ENCODE data around the gene MAN1B1.
"Not testable (repeated sequence)": the region's sequence is repeated elsewhere in the genome, so short reads cannot be mapped to it uniquely, and the experiment has no call there.

Gene MAN1B1

DNA sequence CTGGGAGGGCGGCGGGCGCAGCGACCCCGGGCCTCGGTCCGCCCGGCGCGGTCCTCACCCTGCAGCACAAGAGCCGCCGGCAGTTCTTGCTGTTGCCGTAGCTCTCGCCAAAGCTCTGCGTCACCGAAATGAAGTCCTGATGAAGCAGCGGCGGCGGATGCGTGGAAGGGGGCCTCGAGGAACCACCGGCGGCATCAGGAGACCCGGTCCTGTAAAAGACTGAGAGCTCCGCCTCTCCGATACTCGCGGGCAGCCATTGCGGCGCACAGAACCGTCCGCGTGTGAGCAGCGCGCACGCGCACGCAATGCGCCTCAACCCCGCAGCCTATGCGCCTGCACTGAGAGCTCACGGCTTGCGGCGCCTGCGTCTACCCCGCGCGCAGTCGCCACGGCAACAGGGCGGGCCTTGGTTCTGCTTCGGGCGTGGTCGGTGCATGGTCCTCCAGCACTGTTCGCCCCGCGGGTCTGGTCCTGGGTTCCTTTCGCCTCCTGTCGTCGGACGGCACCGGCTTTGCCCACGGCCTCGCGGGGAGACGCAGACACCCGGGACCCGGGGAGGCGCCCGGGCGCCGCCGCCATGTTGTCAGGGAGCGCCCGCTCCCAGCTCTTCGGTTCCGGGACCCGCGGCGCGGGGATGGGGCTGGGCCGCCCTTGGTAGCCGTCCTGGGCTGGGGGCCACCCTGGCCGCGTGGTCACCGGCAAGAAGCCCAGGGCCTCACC lies 42.8 kb downstream of the MAN1B1 start:
- DNase-seq, result peak; percentile 86
- H3K36me3 ChIP-seq (replicated peaks), result no peaks in the 10 kb centered on the region
- in situ Hi-C loops (cut with HindIII; ENCODE audit: low pct_ligation_motif_present, low sequenced_read_pairs), result no loop called here
- TF ChIP-seq, protein P1, sequence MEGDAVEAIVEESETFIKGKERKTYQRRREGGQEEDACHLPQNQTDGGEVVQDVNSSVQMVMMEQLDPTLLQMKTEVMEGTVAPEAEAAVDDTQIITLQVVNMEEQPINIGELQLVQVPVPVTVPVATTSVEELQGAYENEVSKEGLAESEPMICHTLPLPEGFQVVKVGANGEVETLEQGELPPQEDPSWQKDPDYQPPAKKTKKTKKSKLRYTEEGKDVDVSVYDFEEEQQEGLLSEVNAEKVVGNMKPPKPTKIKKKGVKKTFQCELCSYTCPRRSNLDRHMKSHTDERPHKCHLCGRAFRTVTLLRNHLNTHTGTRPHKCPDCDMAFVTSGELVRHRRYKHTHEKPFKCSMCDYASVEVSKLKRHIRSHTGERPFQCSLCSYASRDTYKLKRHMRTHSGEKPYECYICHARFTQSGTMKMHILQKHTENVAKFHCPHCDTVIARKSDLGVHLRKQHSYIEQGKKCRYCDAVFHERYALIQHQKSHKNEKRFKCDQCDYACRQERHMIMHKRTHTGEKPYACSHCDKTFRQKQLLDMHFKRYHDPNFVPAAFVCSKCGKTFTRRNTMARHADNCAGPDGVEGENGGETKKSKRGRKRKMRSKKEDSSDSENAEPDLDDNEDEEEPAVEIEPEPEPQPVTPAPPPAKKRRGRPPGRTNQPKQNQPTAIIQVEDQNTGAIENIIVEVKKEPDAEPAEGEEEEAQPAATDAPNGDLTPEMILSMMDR (IDR thresholded peaks at IDR 0.05; ENCODE audit: low read depth, low read length, missing control alignments), result no peak
- H3K27me3 ChIP-seq (replicated peaks), result no peaks in the 10 kb centered on the region
- H3K27ac ChIP-seq, result peak overlapping the region; percentile 58
- peak overlapping the region; percentile 75 for H3K4me3 ChIP-seq (ENCODE audit: low read depth, low read length)

GRCh38 chr9:137130176-137130755 lies 43.5 kb downstream of the MAN1B1 start:
- DNase-seq, result no peak
- Histone ChIP-seq H3K27me3 (replicated peaks) (no peaks in the 10 kb centered on the region), H3K36me3 (replicated peaks) (no peaks in the 10 kb centered on the region), H3K4me3 (ENCODE audit: low read depth, low read length) (peak overlapping the region; percentile 75), H3K27ac (peak overlapping the region; percentile 58)
- in situ Hi-C loops (cut with HindIII; ENCODE audit: low pct_ligation_motif_present, low sequenced_read_pairs), result no loop called here
- TF ChIP-seq, protein P1 (IDR thresholded peaks at IDR 0.05; ENCODE audit: low read depth, low read length, missing control alignments), result no peak

DNA sequence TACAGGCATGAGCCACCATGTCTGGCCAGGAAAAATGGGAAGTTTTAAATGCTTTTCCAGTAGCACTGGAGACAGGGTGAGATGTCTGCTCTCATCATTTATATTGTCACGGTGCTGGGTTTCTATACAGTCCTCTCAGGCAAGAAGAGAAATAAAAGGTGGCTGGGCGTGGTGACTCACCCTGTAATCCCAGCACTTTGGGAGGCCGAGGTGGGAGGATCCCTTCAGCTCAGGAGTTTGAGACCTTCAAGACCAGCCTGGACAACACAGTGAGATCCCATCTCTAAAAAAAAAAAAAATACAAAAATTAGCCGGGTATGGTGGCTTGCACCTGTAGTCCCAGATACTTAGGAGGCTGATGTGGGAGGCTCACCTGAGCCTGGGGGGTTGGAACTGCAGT lies 47.4 kb downstream of the MAN1B1 start:
- in situ Hi-C loops (cut with HindIII; ENCODE audit: low pct_ligation_motif_present, low sequenced_read_pairs), result no loop called here

GRCh38 chr9:137135154-137135553 lies 48.4 kb downstream of the MAN1B1 start:
- H3K4me3 ChIP-seq (ENCODE audit: low read depth, low read length); DNase-seq; in situ Hi-C loops (cut with HindIII; ENCODE audit: low pct_ligation_motif_present, low sequenced_read_pairs); H3K27ac ChIP-seq; H3K36me3 ChIP-seq (replicated peaks): not testable (repeated sequence)
- peaks cover 37% of the 10 kb centered on the region for H3K27me3 ChIP-seq (replicated peaks)

More for the DNA sequence above, 47.4 kb downstream of the MAN1B1 start:
- no peak overlapping the region for H3K27ac ChIP-seq
- DNase-seq, result no peak
- peaks cover 27% of the 10 kb centered on the region for H3K27me3 ChIP-seq (replicated peaks)
- no peak overlapping the region for H3K4me3 ChIP-seq (ENCODE audit: low read depth, low read length)
- TF ChIP-seq, protein P1 (IDR thresholded peaks at IDR 0.05; ENCODE audit: low read depth, low read length, missing control alignments), result no peak
- no peaks in the 10 kb centered on the region for H3K36me3 ChIP-seq (replicated peaks)

- in situ Hi-C loops (cut with HindIII; ENCODE audit: low pct_ligation_motif_present, low sequenced_read_pairs), result no loop called here
- H3K27ac ChIP-seq, result no peak overlapping the region
- DNase-seq, result no peak
- TF ChIP-seq, protein P1 (IDR thresholded peaks at IDR 0.05; ENCODE audit: low read depth, low read length, missing control alignments), result no peak
- peaks cover 49% of the 10 kb centered on the region for H3K27me3 ChIP-seq (replicated peaks)
- H3K36me3 ChIP-seq (replicated peaks), result no peaks in the 10 kb centered on the region
- H3K4me3 ChIP-seq (ENCODE audit: low read depth, low read length), result no peak overlapping the region
Observed at GRCh38 chr9:137136261-137136880, 49.6 kb downstream of the MAN1B1 start.

- peaks cover 50% of the 10 kb centered on the region for H3K27me3 ChIP-seq (replicated peaks)
- no peak overlapping the region for H3K27ac ChIP-seq
- TF ChIP-seq, protein P1 (IDR thresholded peaks at IDR 0.05; ENCODE audit: low read depth, low read length, missing control alignments), result no peak
- DNase-seq, result no peak
- in situ Hi-C loops (cut with HindIII; ENCODE audit: low pct_ligation_motif_present, low sequenced_read_pairs), result no loop called here
- no peak overlapping the region for H3K4me3 ChIP-seq (ENCODE audit: low read depth, low read length)
- no peaks in the 10 kb centered on the region for H3K36me3 ChIP-seq (replicated peaks)
Observed at GRCh38 chr9:137136881-137137607, 50.3 kb downstream of the MAN1B1 start.

All from brain microvascular endothelial cell (primary cell).